NCI-H82 treated with DMSO at 0.1 percent for 48 hours (cell line): ENCODE measurements around the gene ABCB6.
"Not testable (repeated sequence)": the region's sequence is repeated elsewhere in the genome, so short reads cannot be mapped to it uniquely, and the experiment has no call there.

Source experiments
- DNase-seq: peaks from one replicate; lab custom pipeline; 2025; ENCODE audit not compliant: unreplicated experiment; lab: John Stamatoyannopoulos, UW

ABCB6 gene

GRCh38 chr2:219214141-219214540, 4.6 kb downstream of the ABCB6 start:
- no peak for DNase-seq

DNA sequence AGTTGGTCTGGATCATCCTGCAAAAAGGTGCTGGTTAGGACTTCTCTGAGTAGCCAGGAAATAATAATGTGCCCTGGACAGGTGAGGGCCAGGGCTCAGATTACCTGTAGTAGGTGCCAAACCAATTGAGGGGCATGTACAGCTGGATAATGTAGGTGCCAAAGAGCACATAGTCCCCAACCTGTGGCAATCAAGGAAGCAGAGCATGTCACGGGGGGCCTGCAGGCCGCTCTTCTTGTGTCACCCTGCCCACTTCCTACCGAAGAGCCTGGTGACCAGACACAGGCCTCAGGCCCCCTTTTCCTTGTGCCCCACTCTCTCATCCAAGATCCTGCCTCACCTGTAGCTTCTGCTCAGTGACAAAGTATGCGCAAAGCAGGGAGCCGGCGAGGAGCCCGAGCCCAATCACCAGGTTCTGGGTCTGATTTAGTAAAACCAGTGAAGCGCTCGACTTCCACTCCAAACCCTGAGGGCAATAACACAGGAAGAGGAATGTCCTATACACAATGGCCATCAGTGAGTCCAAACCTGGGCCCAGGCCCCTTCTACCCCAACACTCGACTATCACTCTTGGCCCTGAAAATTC, 5.2 kb downstream of the ABCB6 start:
- DNase-seq: no peak

DNA sequence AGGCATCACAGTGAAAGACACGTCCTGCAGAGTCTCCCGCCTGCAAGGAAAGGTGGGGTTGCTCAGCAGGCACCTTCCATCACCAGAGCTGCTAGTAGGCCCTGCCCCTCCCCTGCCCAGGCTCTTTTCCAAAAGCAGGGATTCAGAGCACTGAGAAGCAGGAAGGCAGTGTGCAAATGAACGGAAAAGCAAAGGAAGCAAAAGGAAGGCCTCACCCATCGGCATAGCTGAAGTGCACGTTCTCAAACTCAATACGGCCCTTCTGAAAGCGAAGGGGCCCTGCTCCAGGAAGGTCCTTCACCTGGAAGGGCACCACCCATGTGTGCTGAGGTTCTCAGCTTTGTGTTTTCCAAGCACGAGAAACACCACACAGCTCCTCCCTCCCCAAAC, 5.7 kb downstream of the ABCB6 start:
- no peak for DNase-seq

DNA sequence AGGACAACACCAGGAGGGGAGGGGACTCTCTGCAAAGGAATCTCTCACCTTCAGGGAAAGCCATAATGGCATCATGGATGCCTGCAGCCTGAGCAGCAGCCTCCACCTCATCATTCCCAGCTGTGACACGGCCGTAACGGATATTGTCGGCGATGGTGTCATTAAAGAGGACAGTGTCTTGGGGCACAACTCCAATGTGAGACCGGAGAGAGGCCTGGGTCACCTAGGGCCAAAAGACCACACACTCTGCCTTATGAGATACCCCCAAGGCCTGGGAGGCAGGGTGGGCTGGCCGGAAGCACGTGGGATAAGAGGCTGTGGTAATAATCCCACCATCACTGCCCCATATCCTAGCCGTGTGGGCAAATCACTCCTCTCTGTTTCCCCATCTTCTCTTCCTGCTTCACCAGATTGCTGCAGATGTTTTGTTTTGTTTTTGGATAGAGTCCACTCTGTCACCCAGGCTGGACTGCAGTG, 7.8 kb downstream of the ABCB6 start:
- DNase-seq: no peak

- DNase-seq: no peak
These were observed 8.4 kb downstream of the ABCB6 start for GRCh38 chr2:219210196-219210885.

DNA sequence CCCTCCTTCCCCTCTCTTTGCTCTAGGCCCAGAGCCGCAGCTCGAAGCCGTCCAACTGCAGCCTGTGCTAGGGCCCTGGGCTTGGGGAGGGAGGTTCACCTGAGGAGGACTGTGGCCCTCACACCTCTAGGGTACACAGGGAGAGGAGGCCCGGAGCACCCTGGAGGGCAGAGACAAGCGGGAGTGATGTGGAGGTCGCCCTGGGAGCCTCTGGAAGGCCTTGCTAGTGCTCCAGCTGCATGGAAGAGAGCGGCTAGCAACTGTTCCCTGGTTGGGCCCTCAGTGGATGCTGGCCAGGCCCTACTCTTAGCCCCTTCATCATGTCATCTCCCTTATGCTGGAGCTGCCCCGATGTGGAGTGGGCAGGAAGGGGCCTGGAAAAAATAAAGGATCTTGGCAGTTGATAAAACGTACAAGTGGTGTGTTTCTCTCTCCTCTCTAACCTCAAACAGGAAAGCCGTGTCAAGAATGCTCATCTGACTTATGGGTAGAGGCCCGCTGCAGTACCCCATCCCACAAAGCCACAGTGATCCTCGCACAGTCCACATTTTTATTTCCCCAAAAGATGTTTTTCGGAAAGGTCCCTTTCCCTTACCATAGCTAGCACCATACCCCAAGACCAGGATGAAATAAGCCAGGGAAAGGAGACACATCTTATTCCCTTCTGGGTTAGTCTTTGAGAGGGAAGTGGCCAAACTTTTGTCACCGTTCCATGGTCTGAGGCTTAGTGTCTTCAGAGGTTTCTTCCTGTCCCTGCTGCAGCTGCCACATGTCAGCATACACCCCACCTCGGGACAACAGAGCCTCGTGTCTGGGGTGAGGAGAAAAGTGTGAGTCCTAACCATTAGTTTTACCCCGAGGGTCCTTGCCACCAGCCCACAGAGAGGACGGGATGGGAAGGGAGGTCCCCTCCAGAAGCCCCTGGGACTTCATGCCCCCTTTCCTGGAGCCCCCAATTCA, 9.2 kb downstream of the ABCB6 start:
- DNase-seq: no peak

DNA sequence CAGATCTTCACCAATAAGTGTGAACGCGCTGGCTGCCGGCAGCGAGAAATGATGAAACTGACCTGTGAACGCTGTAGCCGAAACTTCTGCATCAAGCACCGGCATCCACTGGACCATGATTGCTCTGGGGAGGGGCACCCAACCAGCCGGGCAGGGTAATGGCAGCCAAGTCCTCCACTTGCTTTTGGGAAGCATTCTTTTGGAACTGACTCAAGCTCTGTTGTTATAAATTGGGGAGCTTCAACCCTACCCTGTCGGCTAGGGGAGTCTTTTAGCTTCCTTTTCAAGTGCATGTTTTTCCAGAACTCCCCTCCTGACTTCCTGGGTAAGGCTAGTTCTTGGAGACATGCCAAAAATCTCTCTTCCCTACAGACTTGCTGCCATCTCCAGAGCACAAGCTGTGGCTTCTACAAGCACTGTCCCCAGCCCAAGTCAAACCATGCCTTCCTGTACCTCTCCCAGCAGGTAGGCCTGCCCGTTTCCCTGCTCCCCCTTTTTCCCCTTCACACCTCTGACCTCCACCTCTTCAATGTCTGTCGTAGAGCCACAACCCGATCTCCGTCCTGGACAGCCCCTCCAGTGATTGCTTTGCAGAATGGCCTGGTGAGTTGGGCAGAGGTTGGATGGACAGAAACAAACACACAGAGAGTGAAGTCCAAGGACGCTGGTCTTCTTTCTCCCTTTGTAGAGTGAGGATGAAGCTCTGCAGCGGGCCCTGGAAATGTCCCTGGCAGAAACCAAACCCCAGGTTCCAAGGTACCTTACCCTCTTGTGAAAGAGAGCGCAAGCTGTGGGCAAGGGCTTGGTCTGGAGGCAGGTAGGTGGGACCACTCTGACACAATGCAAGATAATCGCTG, 10.6 kb downstream of the ABCB6 start:
- DNase-seq: no peak

GRCh38 chr2:219207134-219207883, 11.4 kb downstream of the ABCB6 start:
- DNase-seq: no peak

GRCh38 chr2:219206328-219207133, 12.2 kb downstream of the ABCB6 start, which contains the start of gene ZFAND2B:
TSS of gene ZFAND2B (plus strand) at chr2:219206782. CDS start at chr2:219206988, 206 bp downstream.
- peak; percentile 78 for DNase-seq

DNA sequence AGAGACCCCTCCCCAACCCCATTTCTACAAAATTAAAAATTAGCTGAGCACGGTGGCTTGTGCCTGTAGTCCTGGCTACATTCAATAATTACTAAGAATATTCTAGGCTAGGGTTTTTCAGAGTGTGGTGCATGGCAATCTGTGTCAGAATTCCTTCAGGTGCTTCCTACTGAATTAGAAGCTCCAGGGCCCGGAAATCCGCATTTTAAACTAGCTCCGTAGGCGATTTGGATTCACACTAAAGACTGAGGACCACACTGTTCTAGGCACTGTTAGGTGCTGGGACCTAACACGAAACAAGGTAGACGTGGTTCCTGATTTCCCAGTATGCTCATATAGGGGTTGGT, 12.8 kb downstream of the ABCB6 start:
- no peak for DNase-seq

GRCh38 chr2:219205165-219205538, 13.6 kb downstream of the ABCB6 start:
- no peak for DNase-seq

DNA sequence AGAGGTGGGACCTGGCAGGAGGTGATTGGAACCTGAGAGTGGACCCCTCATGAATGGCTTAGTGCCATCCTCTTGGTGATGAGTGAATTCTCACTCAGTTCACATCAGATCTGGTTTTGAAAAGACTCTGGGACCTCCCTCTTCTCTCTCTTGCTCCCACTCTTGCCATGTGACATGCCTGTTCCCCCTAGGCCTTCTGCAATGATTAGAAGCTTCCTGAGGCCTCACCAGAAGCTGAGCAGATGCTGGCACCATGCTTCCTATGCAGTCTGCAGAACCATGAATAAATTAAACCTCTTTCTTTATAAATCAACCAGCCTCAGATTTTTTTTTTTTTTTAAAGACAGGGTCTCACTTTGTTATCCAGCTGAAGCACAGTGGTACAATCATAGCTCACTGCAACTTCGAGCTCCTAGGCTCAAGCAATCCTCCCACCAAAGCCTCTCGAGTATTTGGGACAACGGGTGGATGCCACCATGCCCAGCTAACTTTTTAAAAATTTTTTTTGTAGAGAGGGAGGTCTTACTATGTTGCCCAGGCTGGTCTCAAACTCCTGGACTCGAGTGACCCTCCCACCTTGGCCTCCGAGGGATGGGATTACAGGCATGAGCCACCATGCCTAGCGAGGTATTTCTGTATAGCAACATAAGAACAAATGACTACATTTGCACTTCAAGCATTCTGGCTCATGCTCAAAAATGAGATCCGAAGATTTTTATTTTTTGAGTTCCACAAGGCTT, 14.2 kb downstream of the ABCB6 start:
- DNase-seq: no peak

- not testable (repeated sequence) for DNase-seq
These were observed 17.4 kb downstream of the ABCB6 start for GRCh38 chr2:219201331-219201730.

GRCh38 chr2:219200502-219201326, 18.0 kb downstream of the ABCB6 start:
- not testable (repeated sequence) for DNase-seq

DNA sequence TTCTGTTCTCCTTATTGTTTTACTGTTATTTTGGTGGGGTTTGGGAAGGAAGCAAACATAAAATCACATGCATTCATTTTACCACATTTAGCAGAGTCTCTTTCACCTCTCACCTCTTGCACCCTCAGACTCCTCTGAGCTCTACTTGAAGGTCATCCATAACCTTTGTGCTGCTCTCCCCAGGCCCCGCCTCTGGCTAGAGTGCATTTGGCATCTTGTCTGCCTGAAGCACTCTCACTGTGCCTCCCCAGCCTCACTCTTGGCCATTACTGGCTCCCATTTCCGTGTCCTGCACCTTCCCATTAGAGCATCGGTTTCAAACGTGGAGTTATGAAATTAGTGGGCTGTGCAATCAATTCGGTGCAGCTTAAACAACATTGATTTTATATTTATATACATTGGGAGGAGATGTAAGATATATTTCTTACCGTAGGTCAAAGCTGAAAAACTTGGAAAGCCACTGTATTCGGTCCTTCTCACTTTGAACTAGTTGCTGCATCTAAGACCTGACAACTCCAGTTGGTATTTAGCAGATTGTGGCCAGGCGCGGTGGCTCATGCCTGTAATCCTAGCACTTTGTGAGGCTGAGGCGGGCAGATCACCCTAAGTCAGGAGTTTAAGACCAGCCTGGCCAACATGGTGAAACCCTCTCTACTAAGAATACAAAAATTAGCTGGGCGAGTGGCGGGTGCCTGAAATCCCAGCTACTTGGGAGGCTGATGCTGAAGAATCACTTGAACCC, 19.1 kb downstream of the ABCB6 start:
- no peak for DNase-seq

GRCh38 chr2:219198974-219199373, 19.8 kb downstream of the ABCB6 start:
- DNase-seq: no peak

- no peak for DNase-seq
These were observed 21.4 kb downstream of the ABCB6 start for GRCh38 chr2:219197388-219197787.
